ENCODE measurements around the gene CCDC88C.

CCDC88C gene

DNA sequence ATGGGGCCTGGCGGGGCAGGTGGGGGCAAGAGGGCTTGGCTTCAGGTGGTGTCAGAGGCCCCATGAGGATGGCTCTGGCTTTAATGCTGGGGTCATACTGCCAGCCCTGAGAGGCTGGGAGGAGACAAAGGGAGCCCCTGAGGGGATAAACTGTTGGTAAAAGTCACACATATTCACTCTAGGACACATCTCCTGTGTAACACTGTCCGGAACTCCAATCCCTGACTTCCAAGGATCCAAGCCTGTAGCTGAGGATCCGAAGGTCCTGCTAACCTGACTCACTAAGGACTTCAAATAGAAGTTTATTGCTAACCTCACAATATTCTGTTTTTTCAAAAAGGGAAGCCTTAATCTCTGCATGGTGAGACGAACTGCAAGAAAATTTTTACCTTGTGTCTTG is 134.0 kb downstream of the CCDC88C start:
- H2BK120ac ChIP-seq (ENCODE audit: insufficient read depth, low read length, poor library complexity): peak overlapping the region; percentile 79
- no peak overlapping the region for H3K23ac ChIP-seq (ENCODE audit: low read length)
- no peaks in the 10 kb centered on the region for H3K9me3 ChIP-seq (ENCODE audit: insufficient read depth, low read depth, low read length)
- H3K27ac ChIP-seq (ENCODE audit: low read depth, low read length): peak overlapping the region; percentile 49
- no peaks in the 10 kb centered on the region for H3K27me3 ChIP-seq (ENCODE audit: insufficient read depth, low read length)
- H2BK12ac ChIP-seq (ENCODE audit: low read length): peak overlapping the region; percentile 73
- H4K8ac ChIP-seq (ENCODE audit: low read depth, low read length): peak overlapping the region; percentile 59
- peak overlapping the region; percentile 13 for H3K18ac ChIP-seq (ENCODE audit: low read length)
- H3K36me3 ChIP-seq (ENCODE audit: control insufficient read depth in 1 of 2, insufficient read depth in 2 of 2, low read length in 2 of 2): peaks cover 3% of the 10 kb centered on the region in 2 experiments
- no peak overlapping the region for H3K4me3 ChIP-seq (ENCODE audit: low read depth, low read length)
- no peak overlapping the region for H4K12ac ChIP-seq (ENCODE audit: low read depth, low read length)
- H3K79me2 ChIP-seq (ENCODE audit: control insufficient read depth, insufficient read depth, low read length, poor library complexity): peaks cover 4% of the 10 kb centered on the region
- peak overlapping the region; percentile 42 for H3K14ac ChIP-seq (ENCODE audit: low read length)
- peak overlapping the region; percentile 36 for H2BK5ac ChIP-seq (ENCODE audit: low read depth, low read length, poor library complexity)
- H3K4ac ChIP-seq (ENCODE audit: low read depth, low read length): peak overlapping the region; percentile 31
- peak overlapping the region; percentile 82 for H4K91ac ChIP-seq (ENCODE audit: low read depth, low read length)
- WGBS (ENCODE audit: extremely low coverage, insufficient coverage, insufficient read length): no CpG with 5 or more reads among the region's 4 CpGs
- peaks cover 15% of the 10 kb centered on the region for H3K79me1 ChIP-seq (ENCODE audit: low read length)
- no peak for DNase-seq
- no peak overlapping the region for H3K4me2 ChIP-seq (ENCODE audit: low read length)
- no peak overlapping the region for H2AFZ ChIP-seq (ENCODE audit: insufficient read depth, low read length, poor library complexity)
- no peak overlapping the region for H3K9ac ChIP-seq (ENCODE audit: low read length)
- H3K4me1 ChIP-seq (ENCODE audit: control insufficient read depth in 1 of 2, insufficient read depth in 2 of 2, low read length in 2 of 2): peaks cover 27 to 29% of the 10 kb centered on the region in 2 experiments
- H2AK5ac ChIP-seq (ENCODE audit: low read length): peak overlapping the region; percentile 93

DNA sequence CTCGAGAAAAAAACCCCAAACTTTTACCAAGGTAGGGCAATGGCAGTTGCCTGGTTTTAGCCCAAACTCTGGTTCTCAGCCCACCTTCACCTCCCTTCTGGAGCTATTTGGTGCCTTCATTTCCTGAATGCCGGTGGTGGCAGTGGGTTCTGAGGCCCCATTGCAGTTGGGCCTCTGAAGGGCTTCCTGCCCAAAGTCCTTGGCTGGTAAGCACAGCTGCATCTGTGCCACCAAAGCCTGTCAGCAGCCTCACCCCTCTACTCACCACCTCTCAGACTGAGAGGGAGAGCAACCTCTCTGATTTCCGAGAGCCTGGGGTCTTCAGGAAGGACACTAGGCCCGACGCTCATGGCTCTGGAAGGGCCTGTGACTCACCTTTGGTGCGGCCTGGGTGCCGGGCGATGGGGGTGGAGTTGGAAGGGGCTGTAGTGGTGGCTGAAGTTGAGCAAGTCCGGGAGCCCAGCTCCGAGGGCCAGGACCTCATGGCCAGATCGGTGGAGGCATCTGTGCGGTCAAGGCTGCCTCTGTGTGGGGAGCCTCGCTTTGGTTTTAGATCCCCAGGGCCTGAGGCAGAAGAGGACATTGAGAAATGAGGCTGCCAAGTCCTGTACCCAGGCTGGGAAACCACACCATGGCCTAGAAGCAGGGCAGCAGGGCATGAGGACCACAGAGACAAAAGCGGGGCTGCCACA is 134.5 kb downstream of the CCDC88C start:
- no peak overlapping the region for H2AFZ ChIP-seq (ENCODE audit: insufficient read depth, low read length, poor library complexity)
- peak overlapping the region; percentile 59 for H4K8ac ChIP-seq (ENCODE audit: low read depth, low read length)
- H3K36me3 ChIP-seq (ENCODE audit: control insufficient read depth in 1 of 2, insufficient read depth in 2 of 2, low read length in 2 of 2): peaks cover 0 to 3% of the 10 kb centered on the region in 2 experiments
- peak overlapping the region; percentile 13 for H3K18ac ChIP-seq (ENCODE audit: low read length)
- H2BK5ac ChIP-seq (ENCODE audit: low read depth, low read length, poor library complexity): peak overlapping the region; percentile 36
- H3K27ac ChIP-seq (ENCODE audit: low read depth, low read length): peak overlapping the region; percentile 49
- DNase-seq: no peak
- H3K23ac ChIP-seq (ENCODE audit: low read length): no peak overlapping the region
- H2BK120ac ChIP-seq (ENCODE audit: insufficient read depth, low read length, poor library complexity): peak overlapping the region; percentile 79
- H4K12ac ChIP-seq (ENCODE audit: low read depth, low read length): peak overlapping the region; percentile 29
- peak overlapping the region; percentile 93 for H2AK5ac ChIP-seq (ENCODE audit: low read length)
- H3K79me2 ChIP-seq (ENCODE audit: control insufficient read depth, insufficient read depth, low read length, poor library complexity): peaks cover 4% of the 10 kb centered on the region
- peak overlapping the region; percentile 42 for H3K14ac ChIP-seq (ENCODE audit: low read length)
- WGBS (ENCODE audit: extremely low coverage, insufficient coverage, insufficient read length): 100% methylated on average over 1 of the region's 14 CpGs
- H3K9me3 ChIP-seq (ENCODE audit: insufficient read depth, low read depth, low read length): no peaks in the 10 kb centered on the region
- H3K79me1 ChIP-seq (ENCODE audit: low read length): peaks cover 15% of the 10 kb centered on the region
- H3K4me3 ChIP-seq (ENCODE audit: low read depth, low read length): no peak overlapping the region
- H3K4ac ChIP-seq (ENCODE audit: low read depth, low read length): peak overlapping the region; percentile 36
- peak overlapping the region; percentile 82 for H4K91ac ChIP-seq (ENCODE audit: low read depth, low read length)
- peaks cover 27 to 29% of the 10 kb centered on the region in 2 experiments for H3K4me1 ChIP-seq (ENCODE audit: control insufficient read depth in 1 of 2, insufficient read depth in 2 of 2, low read length in 2 of 2)
- no peaks in the 10 kb centered on the region for H3K27me3 ChIP-seq (ENCODE audit: insufficient read depth, low read length)
- no peak overlapping the region for H3K4me2 ChIP-seq (ENCODE audit: low read length)
- peak overlapping the region; percentile 73 for H2BK12ac ChIP-seq (ENCODE audit: low read length)
- H3K9ac ChIP-seq (ENCODE audit: low read length): no peak overlapping the region

DNA sequence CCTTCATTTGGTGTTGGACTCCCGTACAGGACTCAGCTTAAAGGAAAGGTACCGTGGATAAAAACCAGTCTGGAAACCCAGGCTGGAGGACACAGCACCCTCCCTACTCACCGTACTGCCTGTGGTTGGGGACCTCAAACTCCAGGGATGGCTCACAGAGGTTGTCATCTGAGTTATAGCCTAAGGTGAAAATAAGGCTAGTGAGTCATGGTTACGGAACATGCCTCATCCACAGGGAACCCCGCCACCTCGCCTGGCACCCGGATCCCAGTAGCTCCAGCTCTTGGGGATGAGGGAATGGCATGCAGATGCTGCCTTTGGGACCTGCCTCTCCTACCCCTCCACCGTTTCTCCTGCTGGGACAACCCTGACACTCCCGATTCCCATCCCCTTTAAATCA is 136.3 kb downstream of the CCDC88C start:
- H3K79me2 ChIP-seq (ENCODE audit: control insufficient read depth, insufficient read depth, low read length, poor library complexity): peaks cover 4% of the 10 kb centered on the region
- no peak overlapping the region for H3K18ac ChIP-seq (ENCODE audit: low read length)
- H3K36me3 ChIP-seq (ENCODE audit: control insufficient read depth in 1 of 2, insufficient read depth in 2 of 2, low read length in 2 of 2): peaks cover 0 to 10% of the 10 kb centered on the region in 2 experiments
- no peak overlapping the region for H3K9ac ChIP-seq (ENCODE audit: low read length)
- H3K9me3 ChIP-seq (ENCODE audit: insufficient read depth, low read depth, low read length): no peaks in the 10 kb centered on the region
- H4K12ac ChIP-seq (ENCODE audit: low read depth, low read length): no peak overlapping the region
- peak overlapping the region; percentile 43 for H2AK5ac ChIP-seq (ENCODE audit: low read length)
- no peak overlapping the region for H4K8ac ChIP-seq (ENCODE audit: low read depth, low read length)
- no peak overlapping the region for H2BK120ac ChIP-seq (ENCODE audit: insufficient read depth, low read length, poor library complexity)
- peaks cover 27 to 29% of the 10 kb centered on the region in 2 experiments for H3K4me1 ChIP-seq (ENCODE audit: control insufficient read depth in 1 of 2, insufficient read depth in 2 of 2, low read length in 2 of 2)
- H3K23ac ChIP-seq (ENCODE audit: low read length): no peak overlapping the region
- peak overlapping the region; percentile 47 for H3K14ac ChIP-seq (ENCODE audit: low read length)
- peaks cover 15% of the 10 kb centered on the region for H3K79me1 ChIP-seq (ENCODE audit: low read length)
- peak in 1 of 2 donors; percentile 14 for DNase-seq
- H3K4ac ChIP-seq (ENCODE audit: low read depth, low read length): no peak overlapping the region
- WGBS (ENCODE audit: extremely low coverage, insufficient coverage, insufficient read length): no CpG with 5 or more reads among the region's 9 CpGs
- H3K4me3 ChIP-seq (ENCODE audit: low read depth, low read length): no peak overlapping the region
- peak overlapping the region; percentile 78 for H2BK12ac ChIP-seq (ENCODE audit: low read length)
- peak overlapping the region; percentile 11 for H4K91ac ChIP-seq (ENCODE audit: low read depth, low read length)
- no peak overlapping the region for H3K27ac ChIP-seq (ENCODE audit: low read depth, low read length)
- no peaks in the 10 kb centered on the region for H3K27me3 ChIP-seq (ENCODE audit: insufficient read depth, low read length)
- H2BK5ac ChIP-seq (ENCODE audit: low read depth, low read length, poor library complexity): no peak overlapping the region
- H3K4me2 ChIP-seq (ENCODE audit: low read length): no peak overlapping the region
- H2AFZ ChIP-seq (ENCODE audit: insufficient read depth, low read length, poor library complexity): no peak overlapping the region

DNA sequence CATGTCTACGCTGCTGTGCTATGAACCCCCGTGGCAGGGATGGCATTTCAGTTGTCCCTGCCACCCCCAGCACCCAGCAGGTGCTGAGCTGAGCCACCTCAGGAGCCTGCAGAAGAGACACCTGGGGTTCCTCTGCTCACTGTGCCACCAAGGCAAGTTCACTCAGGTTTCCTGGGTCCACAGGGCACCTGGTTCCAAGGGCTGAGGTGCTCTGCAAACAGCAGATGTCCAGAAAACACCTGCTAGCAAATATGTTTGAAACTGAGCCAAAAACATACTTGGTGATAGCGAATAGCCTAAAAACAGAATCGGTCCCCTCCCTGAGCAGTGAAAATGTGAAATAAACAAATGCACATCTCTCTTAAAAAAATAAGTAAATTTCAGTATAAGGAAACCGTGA is 137.5 kb downstream of the CCDC88C start:
- Histone ChIP-seq H3K27ac (ENCODE audit: low read depth, low read length) (no peak overlapping the region), H3K9ac (ENCODE audit: low read length) (no peak overlapping the region), H4K8ac (ENCODE audit: low read depth, low read length) (no peak overlapping the region), H2BK5ac (ENCODE audit: low read depth, low read length, poor library complexity) (no peak overlapping the region), H3K23ac (ENCODE audit: low read length) (no peak overlapping the region), H3K4ac (ENCODE audit: low read depth, low read length) (no peak overlapping the region), H3K4me1 (ENCODE audit: control insufficient read depth in 1 of 2, insufficient read depth in 2 of 2, low read length in 2 of 2) (peaks cover 24% of the 10 kb centered on the region in 2 experiments), H2AFZ (ENCODE audit: insufficient read depth, low read length, poor library complexity) (no peak overlapping the region), H2BK120ac (ENCODE audit: insufficient read depth, low read length, poor library complexity) (no peak overlapping the region), H4K91ac (ENCODE audit: low read depth, low read length) (no peak overlapping the region), H2BK12ac (ENCODE audit: low read length) (no peak overlapping the region), H3K36me3 (ENCODE audit: control insufficient read depth in 1 of 2, insufficient read depth in 2 of 2, low read length in 2 of 2) (peaks cover 0 to 10% of the 10 kb centered on the region in 2 experiments), H4K12ac (ENCODE audit: low read depth, low read length) (no peak overlapping the region), H3K27me3 (ENCODE audit: insufficient read depth, low read length) (no peaks in the 10 kb centered on the region), H3K9me3 (ENCODE audit: insufficient read depth, low read depth, low read length) (no peaks in the 10 kb centered on the region), H3K14ac (ENCODE audit: low read length) (no peak overlapping the region), H3K4me3 (ENCODE audit: low read depth, low read length) (no peak overlapping the region), H3K79me2 (ENCODE audit: control insufficient read depth, insufficient read depth, low read length, poor library complexity) (peaks cover 4% of the 10 kb centered on the region), H3K79me1 (ENCODE audit: low read length) (peaks cover 15% of the 10 kb centered on the region), H3K4me2 (ENCODE audit: low read length) (no peak overlapping the region), H3K18ac (ENCODE audit: low read length) (no peak overlapping the region), H2AK5ac (ENCODE audit: low read length) (no peak overlapping the region)
- DNase-seq: no peak
- no CpG with 5 or more reads among the region's 5 CpGs for WGBS (ENCODE audit: extremely low coverage, insufficient coverage, insufficient read length)

Data from trophoblast cell (in vitro differentiated cells and primary cell).